ENCODE data around the gene PLEKHA7.
"Not testable (repeated sequence)": the region's sequence is repeated elsewhere in the genome, so short reads cannot be mapped to it uniquely, and the experiment has no call there.

The PLEKHA7 gene

DNA sequence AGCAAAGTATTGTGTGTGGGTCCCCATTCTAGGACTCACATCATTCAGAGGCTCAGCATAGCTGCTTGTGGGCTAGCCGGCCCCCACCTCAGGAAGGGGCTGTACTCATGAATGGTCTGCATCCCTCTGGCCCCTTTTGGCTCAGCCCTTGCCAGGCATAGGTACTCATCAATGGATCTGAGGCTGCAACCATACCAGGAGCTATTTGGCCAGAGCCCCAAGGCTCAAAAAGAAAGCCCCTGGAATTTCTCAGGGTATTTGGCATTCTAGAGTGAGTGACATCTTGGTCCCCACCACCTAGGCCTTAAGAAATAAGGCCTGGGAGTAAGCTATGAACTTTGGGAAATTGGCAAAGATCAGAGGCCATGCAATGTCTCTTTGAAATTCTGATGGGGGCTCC is 38.3 kb downstream of the PLEKHA7 start:
- no peak for DNase-seq

DNA sequence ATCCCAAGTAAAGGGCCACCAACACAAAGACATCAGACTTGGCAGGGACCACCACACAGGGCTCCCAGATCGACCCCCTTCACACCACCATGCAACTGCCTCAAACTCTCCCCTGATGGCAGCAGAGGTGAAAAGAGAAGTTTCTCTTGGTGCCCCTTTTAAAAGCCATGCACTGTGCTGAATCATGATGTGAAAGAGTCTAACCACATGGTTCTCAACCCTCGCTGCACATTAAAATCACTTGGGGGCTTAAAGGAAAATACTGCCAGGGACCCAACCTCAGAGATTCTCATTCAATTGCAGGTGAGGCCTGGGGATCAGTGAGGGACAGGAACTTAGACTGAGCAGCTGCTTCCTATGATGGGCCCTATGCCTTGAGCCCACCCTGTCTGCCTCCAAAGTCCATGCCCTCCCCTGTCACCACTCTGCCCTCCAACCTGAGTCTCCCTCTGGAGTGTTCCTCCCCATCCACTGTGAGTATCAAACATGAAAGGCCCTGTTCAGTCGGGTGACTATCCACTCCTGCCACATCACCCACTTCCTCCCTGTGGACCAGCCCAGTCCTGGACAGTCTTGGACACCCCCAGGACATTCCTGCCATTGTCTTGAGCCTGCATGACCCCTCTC is 40.8 kb downstream of the PLEKHA7 start:
- no peak for DNase-seq

DNA sequence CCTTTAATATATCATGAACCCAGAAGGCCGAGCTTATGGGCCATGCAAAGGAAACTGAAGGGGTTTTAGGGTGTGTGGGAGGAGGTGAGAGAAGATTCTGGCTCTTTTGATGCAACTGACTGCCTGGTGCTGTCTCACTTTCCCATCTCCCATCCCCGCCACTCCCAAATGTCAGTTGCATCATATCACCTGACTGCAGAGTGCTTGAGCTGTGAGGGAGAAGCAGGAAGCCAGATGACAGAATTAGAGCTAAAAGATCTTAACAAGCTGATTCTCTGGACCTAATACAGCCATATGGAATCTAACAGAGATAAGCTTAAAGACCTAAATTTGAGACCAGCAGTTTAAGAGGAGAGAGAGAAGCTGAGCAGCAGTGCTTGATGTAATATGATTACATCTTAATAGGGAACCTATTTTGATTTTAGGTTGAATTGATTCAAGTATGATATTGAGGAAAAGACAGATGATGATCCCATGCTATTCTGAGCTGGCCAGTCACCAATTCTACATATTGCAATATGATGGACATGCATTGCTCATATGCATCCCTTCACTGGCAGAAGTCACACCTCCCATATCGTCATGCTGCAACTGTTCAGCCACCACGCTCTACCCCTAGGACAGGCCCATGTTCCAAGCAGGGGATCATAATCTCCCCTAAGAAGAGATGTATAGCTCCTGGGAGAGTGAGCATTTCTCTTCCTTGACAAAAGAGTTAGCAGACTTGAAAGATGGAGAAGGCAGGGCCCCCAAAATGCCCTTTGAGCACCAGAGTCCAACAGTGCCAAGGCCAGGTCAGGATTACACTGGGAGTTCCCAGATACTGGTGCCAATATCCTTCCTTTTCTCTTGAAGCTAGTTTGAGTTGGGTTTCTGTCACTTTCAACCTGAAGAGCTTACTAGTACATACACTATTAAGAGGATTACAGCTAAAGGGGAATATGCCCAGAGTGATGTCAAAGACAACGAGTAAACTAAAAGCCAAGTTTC is 44.9 kb downstream of the PLEKHA7 start:
- DNase-seq: no peak

DNA sequence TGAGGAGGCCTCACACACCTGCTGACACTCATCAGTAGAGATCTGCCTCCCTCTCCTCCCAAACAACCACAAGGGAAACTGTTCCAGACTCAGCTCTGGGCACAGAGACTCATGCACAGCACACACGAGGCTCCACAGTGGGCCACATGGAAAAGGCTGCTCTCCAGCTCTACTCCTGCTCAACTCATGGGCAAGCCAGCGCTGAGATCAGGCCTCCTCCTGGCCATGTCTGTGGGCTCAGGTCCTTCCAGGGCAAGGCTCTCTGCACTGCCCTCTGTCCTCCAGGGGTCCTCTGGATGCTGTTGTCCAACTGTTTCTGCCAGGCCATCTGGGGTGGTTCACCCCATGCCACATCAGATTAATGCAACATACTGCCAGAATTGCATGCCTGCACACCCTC is 46.0 kb downstream of the PLEKHA7 start:
- no peak for DNase-seq

DNA sequence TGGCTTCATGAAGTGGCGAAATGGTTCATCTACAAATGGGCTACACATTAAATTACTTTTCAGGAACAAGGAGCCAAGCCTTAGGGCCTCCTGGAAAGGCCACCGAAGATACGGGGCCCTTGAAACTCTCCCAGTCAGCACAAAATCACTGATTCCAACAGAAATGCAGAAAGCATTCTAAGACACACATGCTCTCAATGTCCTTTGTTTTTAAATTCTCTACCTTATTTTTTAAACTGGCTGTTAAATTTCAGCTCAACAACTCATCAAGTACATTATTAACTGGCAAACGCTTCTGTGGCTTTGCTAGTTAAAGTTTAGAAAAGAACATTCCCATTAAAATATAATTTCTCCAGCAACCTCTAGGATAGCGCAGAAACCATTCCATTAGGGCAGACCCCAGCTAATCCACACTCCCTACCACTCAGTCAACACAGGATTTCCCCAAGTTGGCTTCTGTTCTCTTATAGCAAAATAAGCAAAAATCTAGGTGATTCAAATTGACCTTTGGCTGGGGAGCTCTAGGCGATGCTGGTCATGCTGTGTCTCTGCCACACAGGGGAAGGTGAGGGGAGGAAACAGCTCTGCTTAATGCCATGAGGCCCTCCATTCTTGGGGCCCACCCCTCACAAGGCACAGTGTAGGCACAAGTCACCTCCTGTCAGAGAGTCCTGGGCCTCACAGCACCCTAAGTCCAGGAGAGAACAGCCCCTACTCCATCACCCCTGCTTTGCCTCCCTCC is 47.1 kb downstream of the PLEKHA7 start:
- no peak for DNase-seq

DNA sequence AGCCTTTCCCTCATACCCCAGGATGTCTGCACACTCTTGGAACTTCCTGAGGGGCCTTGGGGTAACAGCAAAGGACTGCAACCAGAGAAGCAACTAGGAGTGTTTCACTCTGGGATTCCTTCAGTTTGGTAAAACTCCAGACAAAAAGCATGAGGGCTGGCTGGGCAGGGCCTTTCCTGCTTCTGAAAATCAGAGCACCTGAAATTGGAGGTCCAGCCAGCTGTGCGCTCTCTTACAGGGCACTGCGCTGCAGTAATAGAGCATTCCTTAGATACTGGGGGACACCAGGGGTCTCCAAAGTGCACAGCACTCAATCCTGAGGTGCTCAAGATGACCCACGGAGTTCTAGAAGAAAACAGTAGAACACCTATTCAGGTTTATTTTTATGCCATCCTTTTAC is 49.7 kb downstream of the PLEKHA7 start:
- DNase-seq: no peak

DNA sequence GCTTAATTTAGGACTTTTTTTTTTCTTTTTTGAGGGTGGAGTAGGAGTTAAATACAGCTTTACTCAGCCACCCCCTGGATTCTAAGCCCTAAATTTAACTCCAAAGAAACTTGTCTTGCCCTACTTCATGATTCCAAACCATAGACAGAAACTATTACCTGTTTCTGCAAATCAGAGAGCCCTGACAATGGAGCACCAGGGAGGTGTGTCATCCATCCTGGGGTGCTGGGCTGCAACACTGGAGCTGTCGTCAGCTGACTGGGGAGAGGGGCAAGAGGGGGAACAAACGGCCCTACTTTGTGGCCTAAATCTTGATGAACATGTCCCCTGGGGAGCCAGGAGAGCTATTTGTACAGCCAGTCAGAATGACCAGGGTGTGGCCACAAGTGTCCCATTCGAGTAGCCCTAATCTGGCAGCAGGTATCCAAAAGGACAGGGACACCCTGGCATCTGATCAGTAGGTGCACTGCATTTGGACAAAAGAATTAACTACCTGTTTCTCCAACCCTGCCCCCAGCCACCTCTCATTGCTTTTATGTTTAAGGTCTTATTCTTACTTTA is 50.8 kb downstream of the PLEKHA7 start:
- DNase-seq: no peak

DNA sequence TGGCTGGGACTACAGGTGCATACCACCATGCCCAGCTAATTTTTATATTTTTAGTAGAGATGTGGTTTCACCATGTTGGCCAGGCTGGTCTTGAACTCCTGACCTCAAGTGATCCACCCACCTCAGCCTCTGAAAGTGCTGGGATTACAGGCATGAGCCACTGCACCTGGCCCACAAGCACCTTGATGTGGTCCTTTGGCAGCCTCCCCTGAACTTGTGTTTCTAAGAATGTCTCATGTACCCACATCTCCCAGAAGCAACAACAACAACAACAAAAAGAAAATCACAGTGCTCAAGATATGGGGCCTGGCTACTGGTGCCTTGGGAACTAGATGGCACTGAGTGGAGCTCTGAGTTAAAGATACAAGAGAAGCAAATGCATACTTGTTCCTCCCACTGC is 51.6 kb downstream of the PLEKHA7 start:
- not testable (repeated sequence) for DNase-seq

DNA sequence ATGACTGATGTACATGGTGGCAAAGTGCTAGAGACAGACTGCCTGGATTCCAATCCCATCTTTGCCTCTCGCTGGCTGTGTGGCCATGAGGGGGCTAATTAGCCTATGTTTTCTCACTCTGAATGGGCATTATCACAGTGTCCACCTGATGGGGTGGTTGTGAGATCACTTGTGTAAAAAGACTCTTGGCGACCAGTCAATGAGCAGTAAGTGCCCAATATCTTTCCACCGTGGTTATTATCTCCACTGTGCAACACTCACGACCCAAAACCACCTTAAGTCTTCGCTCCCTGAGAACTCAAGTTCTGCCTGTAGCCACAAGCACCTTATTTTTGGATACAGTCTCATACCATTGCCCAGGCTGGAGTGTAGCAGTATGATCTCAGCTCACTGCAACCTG is 52.1 kb downstream of the PLEKHA7 start:
- no peak for DNase-seq

DNA sequence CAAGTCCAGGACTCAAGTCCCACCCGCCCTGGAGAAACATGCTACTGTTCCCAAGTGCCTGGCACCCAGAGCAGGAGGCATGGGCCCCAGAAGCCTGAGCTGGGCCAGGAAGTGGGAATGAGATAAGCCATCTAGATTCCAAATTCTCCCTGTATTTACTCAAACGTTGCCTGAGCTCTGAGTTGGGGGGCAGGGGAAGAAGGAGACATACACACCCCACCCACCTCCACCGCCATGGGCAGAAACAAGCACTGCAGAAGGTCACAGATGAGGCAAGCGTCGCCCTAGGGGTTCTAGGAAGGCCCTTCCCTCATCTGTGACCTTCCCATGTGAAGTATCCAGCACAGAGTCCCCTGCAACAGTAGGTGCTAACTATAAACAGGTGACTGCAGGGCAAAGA is 54.0 kb downstream of the PLEKHA7 start:
- DNase-seq: no peak

DNA sequence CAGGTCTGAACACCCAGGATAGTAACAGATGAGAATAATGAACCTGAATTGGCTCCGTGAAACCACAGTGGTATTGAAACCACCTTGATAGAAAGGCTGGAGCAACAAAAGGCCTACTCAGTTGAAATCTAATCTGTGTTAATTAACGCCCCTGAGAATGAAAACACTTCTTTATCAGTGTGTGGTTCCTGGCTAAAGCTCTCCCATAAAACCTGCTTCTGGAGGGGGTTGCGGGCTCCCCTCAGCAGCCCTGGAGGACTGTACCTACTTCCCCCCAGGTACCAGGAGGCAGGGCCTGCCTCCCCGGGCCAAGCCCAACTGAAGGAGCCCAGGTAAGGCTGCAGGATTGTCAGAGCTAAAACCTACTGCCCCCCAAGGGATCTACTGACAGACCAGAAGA is 54.6 kb downstream of the PLEKHA7 start:
- no peak for DNase-seq

DNA sequence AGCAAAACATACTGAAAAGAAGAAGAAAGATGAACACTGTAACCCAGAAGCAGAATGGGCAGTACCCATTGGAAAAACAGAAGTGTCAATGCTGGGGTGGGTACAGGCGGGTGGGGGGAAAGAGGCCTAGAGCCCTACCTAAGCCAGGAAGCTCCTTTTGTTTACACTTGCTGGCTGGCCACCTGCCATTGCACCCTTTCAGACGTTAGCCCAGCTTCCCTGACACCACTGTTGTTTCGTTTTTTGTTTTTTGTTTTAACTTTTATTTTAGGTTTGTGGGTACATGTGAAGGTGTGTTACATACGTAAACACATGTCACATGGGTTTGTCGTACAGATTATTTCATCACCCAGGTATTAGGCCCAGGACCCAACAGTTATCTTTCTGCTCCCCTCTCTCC is 55.4 kb downstream of the PLEKHA7 start:
- DNase-seq: no peak

DNA sequence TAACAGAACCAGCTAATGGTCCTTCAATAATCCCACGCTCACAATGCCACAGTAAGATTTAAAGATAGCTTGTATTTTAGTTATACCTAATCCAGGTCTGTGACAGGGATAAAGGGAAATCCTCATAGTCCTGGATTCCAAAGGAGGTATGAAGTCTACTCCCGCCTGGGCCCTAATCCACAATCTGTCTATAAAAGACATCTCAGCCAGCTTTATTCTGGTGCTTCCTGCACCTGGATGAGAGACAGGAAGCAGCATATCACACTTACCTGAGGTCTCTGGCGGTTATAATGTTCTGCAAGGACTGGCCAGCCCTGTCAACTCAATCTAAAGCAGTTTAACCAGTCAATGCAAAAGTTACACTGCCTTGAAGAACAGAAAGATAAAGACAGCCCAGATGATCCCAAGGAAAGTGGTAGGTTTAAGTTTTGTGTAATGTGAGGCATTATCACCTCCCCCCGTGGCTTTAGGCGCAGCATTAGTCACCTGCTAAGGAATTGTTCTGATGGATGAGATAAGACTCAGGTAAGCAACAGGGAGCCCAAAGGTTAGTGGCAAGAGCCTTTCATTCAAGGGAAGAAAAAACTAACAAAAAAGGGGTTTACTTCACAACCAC is 57.6 kb downstream of the PLEKHA7 start:
- DNase-seq: no peak

DNA sequence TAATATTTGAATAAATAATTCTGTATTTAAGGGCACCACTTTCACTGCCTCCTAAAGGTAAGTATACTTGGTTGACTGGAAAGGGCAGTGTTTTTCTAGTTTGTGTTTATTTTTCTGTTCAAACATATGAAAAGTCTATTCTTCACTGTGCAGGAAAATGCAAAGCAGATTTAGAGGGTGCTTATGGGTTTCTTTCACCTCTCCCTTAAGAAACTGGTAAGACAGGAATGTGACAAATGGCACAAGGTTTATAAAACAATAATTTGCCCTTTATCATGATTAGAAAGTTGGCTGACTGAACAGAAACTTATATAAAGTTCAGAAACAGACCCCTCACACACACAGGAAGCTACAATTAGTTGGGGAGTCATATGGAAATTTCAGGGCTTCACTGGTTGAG is 60.6 kb downstream of the PLEKHA7 start:
- DNase-seq: no peak

DNA sequence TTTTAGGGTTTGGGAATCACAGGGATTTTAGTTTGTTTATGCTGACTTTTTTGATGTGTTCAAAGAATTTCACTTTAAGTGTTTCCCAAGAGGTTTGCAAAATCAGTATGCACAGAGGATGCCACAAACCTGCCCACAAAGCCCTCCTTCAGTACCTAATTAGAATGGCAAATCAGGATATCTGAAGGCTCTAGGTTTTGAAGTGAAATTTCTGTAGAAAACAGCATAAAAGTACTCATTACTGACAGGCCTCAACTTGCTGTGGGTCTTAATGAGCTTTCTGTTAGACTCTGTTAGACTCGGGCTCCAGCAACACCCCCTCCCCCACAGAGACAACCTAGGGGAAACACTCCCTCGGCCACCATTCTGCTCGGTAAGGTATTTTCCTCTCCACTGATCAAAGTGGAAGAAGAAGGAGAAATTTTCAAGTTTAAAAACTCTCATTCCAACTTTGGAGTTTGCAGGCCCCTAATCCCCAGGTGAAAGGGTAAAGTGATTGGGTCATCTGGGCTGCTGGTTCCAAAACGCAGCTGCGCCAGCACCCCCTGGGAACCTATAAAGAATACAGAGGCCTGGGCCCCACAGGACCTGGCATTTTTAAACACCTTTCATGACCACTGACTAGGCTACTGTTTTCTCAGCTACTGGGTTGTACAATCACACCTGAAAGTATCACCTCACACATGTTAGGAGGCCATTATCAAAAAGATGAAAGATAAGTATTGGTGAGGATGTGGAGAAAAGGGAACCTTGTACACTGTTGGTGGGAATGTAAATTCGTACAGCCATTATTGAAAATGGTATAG is 67.5 kb downstream of the PLEKHA7 start:
- no peak for DNase-seq

DNA sequence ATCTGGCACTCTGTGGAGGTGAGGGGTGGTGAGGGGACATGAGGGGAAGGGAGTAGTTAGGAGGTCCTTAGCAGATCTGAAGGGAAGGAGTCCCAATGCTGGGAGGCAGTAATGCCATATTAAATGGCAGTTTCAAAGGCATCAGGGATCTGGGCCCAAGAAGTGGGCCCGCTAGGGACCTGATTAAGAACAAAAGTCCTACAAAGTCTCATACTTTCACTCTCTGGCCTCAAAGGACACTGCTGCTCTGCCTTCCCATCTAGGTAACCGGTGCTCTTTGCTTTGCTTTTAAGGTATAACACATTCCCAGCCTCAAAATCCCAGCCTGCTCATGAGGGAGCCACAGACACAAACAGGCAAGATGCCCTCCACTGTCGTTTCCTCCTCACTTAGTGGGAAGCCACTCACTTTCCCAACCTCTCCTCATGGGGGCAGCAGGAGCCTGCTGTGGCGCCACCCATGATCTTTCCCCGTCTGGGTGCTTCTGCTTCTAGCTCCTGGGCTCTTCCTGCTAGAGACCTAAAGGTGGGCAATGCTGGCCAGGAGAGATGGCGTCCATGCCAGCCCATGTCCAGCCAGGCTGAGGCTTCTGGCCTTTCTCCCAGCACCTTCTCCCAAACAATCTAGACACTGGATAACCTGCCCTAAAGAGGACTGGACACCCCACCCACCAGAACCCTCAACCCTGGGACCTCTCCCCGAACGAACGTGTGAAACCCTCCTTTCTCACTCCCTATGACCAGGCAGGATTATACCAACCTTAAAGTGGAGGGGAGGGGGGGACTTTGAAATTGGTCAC is 68.3 kb downstream of the PLEKHA7 start:
- peak; percentile 6 for DNase-seq

DNA sequence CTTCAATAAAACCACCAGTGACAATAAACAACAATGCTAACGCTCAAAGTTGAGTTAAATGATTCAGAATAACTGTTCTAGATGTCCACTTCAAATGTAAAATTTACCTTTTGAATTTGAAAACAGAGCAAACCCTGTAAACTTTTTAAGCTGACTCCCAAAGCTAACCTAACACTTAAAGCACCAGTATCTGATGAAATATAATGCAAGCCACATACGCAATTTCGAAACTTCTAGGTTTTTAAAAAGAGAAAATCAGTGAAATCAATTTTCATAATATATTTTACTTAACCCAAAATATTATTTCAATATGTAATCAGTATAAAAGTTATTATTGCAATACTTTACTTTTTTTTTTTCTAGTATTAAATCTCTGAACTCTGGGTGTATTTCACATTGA is 71.3 kb downstream of the PLEKHA7 start:
- no peak for DNase-seq

DNA sequence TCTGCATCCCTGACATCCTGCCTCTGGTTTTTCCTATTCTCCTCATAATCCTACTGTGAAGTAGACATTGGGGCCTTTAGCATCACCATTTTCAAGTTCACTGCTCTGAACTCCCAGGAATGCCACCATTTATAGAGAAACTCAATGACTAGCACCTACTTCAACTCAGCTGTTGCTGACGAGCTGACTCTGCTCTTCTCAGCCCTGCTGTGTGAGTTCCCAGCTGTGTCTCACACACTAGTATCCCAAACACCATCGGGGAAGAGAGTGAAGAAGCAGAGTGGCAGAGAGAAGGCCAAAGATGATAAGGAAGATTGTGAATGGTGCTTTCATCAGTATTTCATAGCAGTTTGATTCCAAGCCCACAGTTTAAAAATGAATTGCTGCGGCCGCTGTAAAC is 71.9 kb downstream of the PLEKHA7 start:
- no peak for DNase-seq

DNA sequence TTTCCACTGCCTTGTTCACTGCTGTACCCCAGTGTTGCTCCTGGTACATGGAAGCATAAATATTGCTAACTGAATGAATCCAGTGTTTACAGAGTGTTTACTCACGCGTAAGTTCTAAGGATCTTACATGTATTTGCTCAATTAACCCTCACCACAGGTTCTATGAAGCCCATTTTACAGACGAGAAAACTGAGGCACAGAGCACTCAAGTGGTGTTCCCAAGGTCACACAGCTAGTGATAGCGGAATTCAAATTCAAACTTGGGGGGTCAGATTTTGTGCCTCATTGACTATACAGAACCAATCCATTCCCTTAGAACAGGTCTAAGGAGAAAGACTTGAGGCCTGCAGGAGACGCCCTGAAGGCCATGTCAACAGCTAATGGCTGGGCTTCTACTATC is 72.3 kb downstream of the PLEKHA7 start:
- no peak for DNase-seq

DNA sequence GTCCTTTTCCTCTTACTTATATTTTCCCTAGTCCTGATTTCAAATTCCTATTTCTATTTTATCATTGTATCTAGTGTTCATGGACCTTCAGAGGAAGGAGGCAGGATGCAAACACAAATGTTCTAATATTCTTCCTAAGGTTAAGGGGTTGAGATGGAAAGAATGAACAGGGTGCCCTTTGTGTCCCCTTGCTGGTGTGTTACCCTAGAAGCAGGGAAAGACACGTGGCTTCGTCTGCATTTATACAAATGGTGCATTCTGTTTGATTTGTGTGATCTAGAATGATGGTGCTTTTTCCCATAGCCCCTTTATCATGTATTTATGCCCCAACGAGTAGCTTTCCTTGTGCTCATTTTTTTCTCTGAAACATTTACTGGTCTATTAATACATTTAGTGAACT is 76.2 kb downstream of the PLEKHA7 start:
- DNase-seq: no peak

DNA sequence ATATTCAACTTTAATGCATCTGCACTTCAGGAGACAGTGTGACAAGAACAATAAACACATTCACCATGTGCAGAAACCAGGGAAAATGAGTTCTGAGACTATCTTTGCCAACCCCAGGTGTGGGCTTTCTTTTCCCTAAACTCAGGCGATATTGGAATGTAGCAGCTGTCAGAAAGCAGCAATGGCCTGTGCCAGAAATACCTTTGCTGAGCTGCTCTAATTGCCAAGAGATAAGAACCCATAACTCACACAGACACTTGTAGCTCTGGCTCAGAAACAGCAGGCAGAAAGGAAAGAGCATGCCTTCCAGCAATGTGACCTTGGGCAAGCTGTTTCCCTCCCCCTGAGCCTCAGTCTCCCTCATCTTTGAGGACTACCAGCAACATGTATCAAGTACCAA is 77.6 kb downstream of the PLEKHA7 start:
- DNase-seq: no peak

Data from T-helper 9 cell (primary cell).